Smooth muscle cell (in vitro differentiated cells): ENCODE results near the gene ZNF556. TPM values are rescaled to one million over a fixed set of nuclear protein-coding genes. Genes with fewer than 3 reads are reported as not detected.

ENCODE experiments used
- DNase-seq: peaks from one replicate; lab custom pipeline; 2025; ENCODE audit not compliant: unreplicated experiment; lab: John Stamatoyannopoulos, UW
- H2AFZ ChIP-seq: fragments of 200-600 bp; sonication (generic); 2 replicates; pipeline ENCODE4 v1.6.0; 2016; ENCODE audit warnings: antibody characterized with exemption, low read depth, mild to moderate bottlenecking
- H3F3A ChIP-seq: fragments of 200-600 bp; sonication (generic); 2 replicates; pipeline ENCODE4 v1.6.0; 2017; ENCODE audit warnings: antibody characterized with exemption, low read depth
- H3K27ac ChIP-seq: fragments of 200-600 bp; sonication (generic); 2 replicates; pipeline ENCODE4 v1.5.1; 2016; ENCODE audit warnings: low read depth, mild to moderate bottlenecking
- H3K27me3 ChIP-seq: fragments of 200-600 bp; sonication (generic); 2 replicates; pipeline ENCODE4 v1.6.1; 2016; ENCODE audit warnings: low read depth, mild to moderate bottlenecking
- H3K36me3 ChIP-seq: fragments of 200-600 bp; sonication (generic); 2 replicates; pipeline ENCODE4 v1.5.1; 2016; ENCODE audit warnings: low read depth
- H3K4me1 ChIP-seq: fragments of 200-600 bp; sonication (generic); 2 replicates; pipeline ENCODE4 v1.5.1; 2016; ENCODE audit warnings: low read depth
- H3K4me2 ChIP-seq: fragments of 200-600 bp; sonication (generic); 2 replicates; pipeline ENCODE4 v1.6.0; 2016; ENCODE audit warnings: mild to moderate bottlenecking
- H3K4me3 ChIP-seq: fragments of 200-600 bp; sonication (generic); 2 replicates; pipeline ENCODE4 v1.5.1; 2016; ENCODE audit warnings: mild to moderate bottlenecking
- H3K79me2 ChIP-seq: fragments of 200-600 bp; sonication (generic); 2 replicates; pipeline ENCODE4 v1.6.0; 2016; ENCODE audit warnings: low read depth, mild to moderate bottlenecking
- H3K9ac ChIP-seq: fragments of 200-600 bp; sonication (generic); 2 replicates; pipeline ENCODE4 v1.6.0; 2016; ENCODE audit warnings: low read depth
- H3K9me3 ChIP-seq: fragments of 200-600 bp; sonication (generic); replicated peaks from 2 replicates; pipeline ENCODE4 v1.5.1; 2016; ENCODE audit warnings: low read depth
- H4K20me1 ChIP-seq: fragments of 200-600 bp; sonication (generic); 2 replicates; pipeline ENCODE4 v1.6.0; 2016; ENCODE audit warnings: low read depth
- WGBS: methylation state at CpG from one replicate; pipeline ENCODE4 v1.1.7; 2016; ENCODE audit warnings: low lambda C conversion rate; 5-methylcytosine and 5-hydroxymethylcytosine counted together
- polyA plus RNA-seq: library from polyadenylated mRNA; unstranded; fragments of >200 nt; fragmentation: Nextera tagmentation; extraction: Ambion mirVana; gene quantifications from 2 replicates; pipeline ENCODE4 v1.2.1, GENCODE V29; 2016
- total RNA-seq: library from RNA; depleted of rRNA; stranded (reverse); fragments of >200 nt; gene quantifications from 2 replicates; pipeline ENCODE4 v1.2.3, GENCODE V29; 2014
- TF ChIP-seq, protein P1 (sequence below): fragments of 200-600 bp; sonication (generic); IDR thresholded peaks from 2 replicates; pipeline ENCODE4 v1.5.1; 2017; ENCODE audit warnings: borderline replicate concordance, mild to moderate bottlenecking, antibody characterized with exemption; ENCODE audit not compliant: insufficient read depth, poor library complexity, severe bottlenecking

ZNF556 gene
- total and polyA plus RNA-seq, 2 experiments from 2014 or later: 0.04 TPM; not detected in 1

DNA sequence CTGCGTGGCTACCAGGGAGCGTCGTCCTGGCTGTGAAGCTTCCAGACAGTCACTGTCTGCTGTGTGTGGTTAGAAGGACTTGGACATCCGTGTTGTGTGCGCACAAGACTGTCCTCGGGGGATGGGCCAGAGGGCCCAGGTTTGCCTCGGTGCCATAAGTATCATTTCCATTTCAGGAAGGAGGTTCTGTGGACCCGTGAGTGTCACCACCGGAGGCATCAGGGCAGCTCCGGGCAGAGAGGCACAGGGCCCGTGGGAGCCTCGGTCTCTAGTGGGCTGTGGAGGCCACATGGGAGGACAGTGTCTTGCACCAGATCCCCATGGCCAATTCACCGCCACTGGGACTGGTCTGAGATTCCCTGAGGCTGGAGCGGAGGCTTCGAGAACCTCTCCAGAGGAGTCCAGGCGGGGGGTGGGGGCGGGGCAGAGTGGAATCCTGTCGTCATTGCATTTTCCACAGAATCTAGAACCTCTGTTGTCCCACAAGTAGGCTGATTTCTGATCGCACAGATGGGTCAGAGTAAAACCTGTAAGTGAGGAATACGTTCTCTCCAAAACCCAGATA lies 39.6 kb downstream of the ZNF556 start:
- Histone ChIP-seq H3F3A (no peaks in the 10 kb centered on the region), H3K9me3 (no peaks in the 10 kb centered on the region), H3K36me3 (no peaks in the 10 kb centered on the region), H3K4me2 (no peak overlapping the region), H3K9ac (no peak overlapping the region), H3K79me2 (peaks cover 4% of the 10 kb centered on the region), H3K4me1 (no peaks in the 10 kb centered on the region), H3K27me3 (no peaks in the 10 kb centered on the region), H4K20me1 (no peaks in the 10 kb centered on the region), H3K4me3 (no peak overlapping the region), H2AFZ (no peak overlapping the region), H3K27ac (no peak overlapping the region)
- no peak for DNase-seq
- WGBS: 93% methylated on average over 20 of the region's 20 CpGs
- TF ChIP-seq, protein P1, sequence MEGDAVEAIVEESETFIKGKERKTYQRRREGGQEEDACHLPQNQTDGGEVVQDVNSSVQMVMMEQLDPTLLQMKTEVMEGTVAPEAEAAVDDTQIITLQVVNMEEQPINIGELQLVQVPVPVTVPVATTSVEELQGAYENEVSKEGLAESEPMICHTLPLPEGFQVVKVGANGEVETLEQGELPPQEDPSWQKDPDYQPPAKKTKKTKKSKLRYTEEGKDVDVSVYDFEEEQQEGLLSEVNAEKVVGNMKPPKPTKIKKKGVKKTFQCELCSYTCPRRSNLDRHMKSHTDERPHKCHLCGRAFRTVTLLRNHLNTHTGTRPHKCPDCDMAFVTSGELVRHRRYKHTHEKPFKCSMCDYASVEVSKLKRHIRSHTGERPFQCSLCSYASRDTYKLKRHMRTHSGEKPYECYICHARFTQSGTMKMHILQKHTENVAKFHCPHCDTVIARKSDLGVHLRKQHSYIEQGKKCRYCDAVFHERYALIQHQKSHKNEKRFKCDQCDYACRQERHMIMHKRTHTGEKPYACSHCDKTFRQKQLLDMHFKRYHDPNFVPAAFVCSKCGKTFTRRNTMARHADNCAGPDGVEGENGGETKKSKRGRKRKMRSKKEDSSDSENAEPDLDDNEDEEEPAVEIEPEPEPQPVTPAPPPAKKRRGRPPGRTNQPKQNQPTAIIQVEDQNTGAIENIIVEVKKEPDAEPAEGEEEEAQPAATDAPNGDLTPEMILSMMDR: no peak

DNA sequence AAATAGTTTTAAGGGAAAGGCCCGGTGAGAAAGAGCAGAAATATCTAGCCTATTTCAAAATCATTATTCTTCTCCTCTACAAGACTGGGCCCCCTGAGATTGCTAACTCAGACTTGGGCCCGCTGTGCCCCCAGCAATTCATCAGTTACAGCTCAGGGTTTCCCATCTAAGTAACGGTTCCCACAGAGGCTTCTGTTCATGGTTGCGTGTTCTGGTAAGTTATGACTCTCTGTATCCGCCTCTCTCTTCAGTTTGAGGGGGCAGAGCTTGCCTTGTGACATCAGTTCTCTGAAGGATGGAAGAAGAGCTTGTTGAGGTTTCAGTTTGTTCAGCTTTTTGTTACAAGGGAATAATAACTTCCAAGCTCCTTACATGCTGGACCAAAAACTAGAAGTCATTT lies 45.2 kb downstream of the ZNF556 start:
- Histone ChIP-seq H3K4me1 (no peaks in the 10 kb centered on the region), H3K9me3 (peaks cover 17% of the 10 kb centered on the region), H3K9ac (no peak overlapping the region), H3K27ac (no peak overlapping the region), H3K79me2 (peaks cover 7% of the 10 kb centered on the region), H2AFZ (no peak overlapping the region), H3K36me3 (peaks cover 9% of the 10 kb centered on the region), H3K27me3 (no peaks in the 10 kb centered on the region), H3K4me2 (no peak overlapping the region), H3F3A (no peaks in the 10 kb centered on the region), H4K20me1 (no peaks in the 10 kb centered on the region), H3K4me3 (no peak overlapping the region)
- WGBS: 96% methylated on average over 5 of the region's 5 CpGs
- TF ChIP-seq, protein P1: no peak
- no peak for DNase-seq

DNA sequence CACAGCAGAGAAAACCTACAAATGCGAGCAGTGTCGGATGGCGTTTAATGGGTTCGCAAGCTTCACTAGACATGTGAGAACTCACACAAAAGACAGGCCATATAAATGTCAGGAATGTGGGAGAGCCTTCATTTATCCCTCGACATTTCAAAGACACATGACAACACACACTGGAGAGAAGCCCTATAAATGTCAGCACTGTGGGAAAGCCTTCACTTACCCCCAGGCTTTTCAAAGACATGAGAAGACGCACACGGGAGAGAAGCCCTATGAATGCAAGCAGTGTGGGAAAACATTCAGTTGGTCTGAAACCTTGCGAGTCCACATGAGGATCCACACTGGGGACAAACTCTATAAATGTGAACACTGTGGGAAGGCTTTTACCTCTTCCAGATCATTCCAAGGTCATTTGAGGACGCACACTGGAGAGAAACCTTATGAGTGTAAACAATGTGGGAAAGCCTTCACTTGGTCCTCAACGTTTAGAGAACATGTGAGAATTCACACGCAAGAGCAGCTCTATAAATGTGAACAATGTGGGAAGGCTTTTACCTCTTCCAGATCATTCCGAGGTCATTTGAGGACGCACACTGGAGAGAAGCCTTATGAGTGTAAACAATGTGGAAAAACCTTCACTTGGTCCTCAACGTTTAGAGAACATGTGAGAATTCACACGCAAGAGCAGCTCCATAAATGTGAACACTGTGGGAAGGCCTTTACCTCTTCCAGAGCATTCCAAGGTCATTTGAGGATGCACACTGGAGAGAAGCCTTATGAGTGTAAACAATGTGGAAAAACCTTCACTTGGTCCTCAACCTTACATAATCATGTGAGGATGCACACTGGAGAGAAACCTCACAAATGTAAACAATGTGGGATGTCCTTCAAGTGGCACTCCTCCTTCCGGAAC lies 50.4 kb downstream of the ZNF556 start:
- H3F3A ChIP-seq: no peaks in the 10 kb centered on the region
- TF ChIP-seq, protein P1: no peak
- H4K20me1 ChIP-seq: no peaks in the 10 kb centered on the region
- DNase-seq: no peak
- peaks cover 21% of the 10 kb centered on the region for H3K9me3 ChIP-seq
- no peak overlapping the region for H3K9ac ChIP-seq
- WGBS: 97% methylated on average over 16 of the region's 16 CpGs
- no peaks in the 10 kb centered on the region for H3K4me1 ChIP-seq
- H2AFZ ChIP-seq: no peak overlapping the region
- H3K36me3 ChIP-seq: peaks cover 27% of the 10 kb centered on the region
- no peaks in the 10 kb centered on the region for H3K27me3 ChIP-seq
- H3K79me2 ChIP-seq: peaks cover 4% of the 10 kb centered on the region
- H3K4me3 ChIP-seq: no peak overlapping the region
- H3K4me2 ChIP-seq: no peak overlapping the region
- H3K27ac ChIP-seq: no peak overlapping the region
